ENCODE data around the gene TNFRSF25.

DNA sequence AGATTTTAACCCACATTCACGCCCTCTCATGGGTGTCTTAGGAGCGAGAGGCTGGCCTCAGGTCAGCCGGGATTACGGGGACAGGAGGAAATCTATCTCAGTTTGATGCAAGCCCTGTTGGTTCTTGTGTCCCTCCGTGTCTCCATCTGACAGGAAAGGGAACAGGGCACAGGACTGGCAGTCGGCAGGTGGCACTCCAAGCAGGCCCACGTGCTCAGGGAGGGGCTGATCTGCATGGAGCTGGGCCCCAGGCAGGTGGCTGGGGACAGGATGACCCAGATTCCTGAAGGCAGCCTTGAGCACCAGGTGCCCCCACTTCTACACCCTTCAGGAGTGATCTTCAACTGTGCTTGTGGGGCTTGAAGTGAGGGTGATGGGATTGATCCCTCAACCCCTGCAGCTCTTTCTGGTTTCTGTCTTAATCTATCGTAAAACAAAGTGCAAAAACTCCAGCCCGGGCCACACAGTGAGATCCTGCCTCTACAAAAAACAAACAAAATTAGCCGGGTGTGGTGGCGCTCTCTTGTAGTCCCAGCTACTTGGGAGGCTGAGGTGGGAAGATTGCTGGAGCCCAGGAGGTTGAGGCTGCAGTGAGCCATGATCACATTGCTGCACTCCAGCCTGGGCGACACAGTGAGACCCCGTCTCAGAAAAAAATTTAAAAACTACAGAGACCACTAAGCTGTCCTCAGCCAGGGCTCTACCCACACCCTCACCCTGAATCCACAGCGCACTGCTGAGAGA, 17.2 kb upstream of the TNFRSF25 start:
- TF ChIP-seq POLR2A (IDR thresholded peaks at IDR 0.05) = no peak
- TF ChIP-seq, protein P1, sequence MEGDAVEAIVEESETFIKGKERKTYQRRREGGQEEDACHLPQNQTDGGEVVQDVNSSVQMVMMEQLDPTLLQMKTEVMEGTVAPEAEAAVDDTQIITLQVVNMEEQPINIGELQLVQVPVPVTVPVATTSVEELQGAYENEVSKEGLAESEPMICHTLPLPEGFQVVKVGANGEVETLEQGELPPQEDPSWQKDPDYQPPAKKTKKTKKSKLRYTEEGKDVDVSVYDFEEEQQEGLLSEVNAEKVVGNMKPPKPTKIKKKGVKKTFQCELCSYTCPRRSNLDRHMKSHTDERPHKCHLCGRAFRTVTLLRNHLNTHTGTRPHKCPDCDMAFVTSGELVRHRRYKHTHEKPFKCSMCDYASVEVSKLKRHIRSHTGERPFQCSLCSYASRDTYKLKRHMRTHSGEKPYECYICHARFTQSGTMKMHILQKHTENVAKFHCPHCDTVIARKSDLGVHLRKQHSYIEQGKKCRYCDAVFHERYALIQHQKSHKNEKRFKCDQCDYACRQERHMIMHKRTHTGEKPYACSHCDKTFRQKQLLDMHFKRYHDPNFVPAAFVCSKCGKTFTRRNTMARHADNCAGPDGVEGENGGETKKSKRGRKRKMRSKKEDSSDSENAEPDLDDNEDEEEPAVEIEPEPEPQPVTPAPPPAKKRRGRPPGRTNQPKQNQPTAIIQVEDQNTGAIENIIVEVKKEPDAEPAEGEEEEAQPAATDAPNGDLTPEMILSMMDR (IDR thresholded peaks at IDR 0.05) = no peak

Measured in heart left ventricle (tissue), 13 donors.